ENCODE results near the gene TTN. TPM values are rescaled to one million over a fixed set of nuclear protein-coding genes. Genes with fewer than 3 reads are reported as not detected.

The TTN gene
- total and polyA plus RNA-seq, 2 experiments from 2014 or later, result 12.5 to 15.7 TPM

DNA sequence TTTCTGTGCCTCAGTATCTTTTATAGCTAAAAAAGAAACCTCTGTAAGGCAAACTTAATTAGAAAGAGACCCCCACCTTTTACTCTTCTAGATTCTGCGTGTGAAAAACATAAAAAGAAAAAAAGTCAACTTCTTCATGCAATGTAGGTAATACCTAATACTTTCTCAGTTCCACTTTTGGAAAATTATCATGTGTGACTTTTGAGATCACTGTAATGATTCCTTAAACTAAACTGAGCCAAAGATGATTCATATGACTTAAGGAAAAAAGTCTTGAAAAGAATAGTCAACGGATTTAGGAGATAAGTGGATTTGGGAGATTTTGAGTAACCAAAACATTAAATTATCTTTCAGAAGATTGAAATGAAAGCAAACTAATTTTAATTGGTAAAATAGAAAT lies 278.0 kb downstream of the TTN start (continued):
- TF ChIP-seq ZNF462 (CRISPR knock-in tag; IDR thresholded peaks at IDR 0.05), result no peak
- TF ChIP-seq, protein P1, sequence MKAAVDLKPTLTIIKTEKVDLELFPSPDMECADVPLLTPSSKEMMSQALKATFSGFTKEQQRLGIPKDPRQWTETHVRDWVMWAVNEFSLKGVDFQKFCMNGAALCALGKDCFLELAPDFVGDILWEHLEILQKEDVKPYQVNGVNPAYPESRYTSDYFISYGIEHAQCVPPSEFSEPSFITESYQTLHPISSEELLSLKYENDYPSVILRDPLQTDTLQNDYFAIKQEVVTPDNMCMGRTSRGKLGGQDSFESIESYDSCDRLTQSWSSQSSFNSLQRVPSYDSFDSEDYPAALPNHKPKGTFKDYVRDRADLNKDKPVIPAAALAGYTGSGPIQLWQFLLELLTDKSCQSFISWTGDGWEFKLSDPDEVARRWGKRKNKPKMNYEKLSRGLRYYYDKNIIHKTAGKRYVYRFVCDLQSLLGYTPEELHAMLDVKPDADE (IDR thresholded peaks at IDR 0.05), result no peak

DNA sequence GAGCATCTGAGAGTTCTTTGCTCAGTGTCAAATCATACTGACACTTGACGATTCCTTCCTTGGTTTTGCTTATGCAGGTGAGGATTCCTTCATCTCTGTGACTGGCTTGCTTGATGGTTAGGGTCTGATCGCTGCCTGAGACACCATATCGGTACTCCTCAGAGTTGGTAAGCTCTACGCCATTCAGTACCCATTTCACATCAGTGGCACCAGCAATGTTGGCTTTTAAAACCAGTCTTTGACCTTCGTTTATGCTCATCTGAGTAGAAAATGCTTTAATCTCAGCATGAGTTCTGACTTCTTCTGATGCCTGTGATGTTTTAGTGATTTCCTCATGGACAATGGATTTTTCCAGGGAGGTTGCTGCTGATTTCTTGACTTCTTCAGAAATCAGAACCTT lies 278.6 kb downstream of the TTN start:
- Mint-ChIP-seq H3K4me3 (no peak overlapping the region), H3K9me3 (no peaks in the 10 kb centered on the region), H3K27me3 (ENCODE audit: insufficient read depth, low read depth, poor library complexity) (peaks cover 2% of the 10 kb centered on the region), H3K4me1 (no peaks in the 10 kb centered on the region), H3K36me3 (ENCODE audit: low read depth) (peaks cover 8% of the 10 kb centered on the region; the same call in 2 of the 3 replicates), H3K27ac (no peak overlapping the region)
- H3K4me1 ChIP-seq (ENCODE audit: insufficient read depth), result peaks cover 8% of the 10 kb centered on the region; the same call in 1 of the 2 replicates
- H3K4me2 ChIP-seq, result no peak overlapping the region
- H3K79me2 ChIP-seq (replicated peaks; ENCODE audit: insufficient read depth), result peaks cover 93% of the 10 kb centered on the region
- H2AFZ ChIP-seq, result no peak overlapping the region
- H4K20me1 ChIP-seq (replicated peaks; ENCODE audit: insufficient read depth), result no peaks in the 10 kb centered on the region; the same call in 1 of the 2 replicates
- DNase-seq (ENCODE audit: low spot score), result no peak
- H3K27me3 ChIP-seq (ENCODE audit: insufficient read depth), result no peaks in the 10 kb centered on the region
- H3K27ac ChIP-seq (ENCODE audit: low read depth), result no peak overlapping the region
- no peak for TF ChIP-seq JUNB (IDR thresholded peaks at IDR 0.05; ENCODE audit: unreplicated experiment)
- no peak overlapping the region for H3K4me3 ChIP-seq
- ATAC-seq, result no peak
- H3F3A ChIP-seq (replicated peaks; ENCODE audit: low read depth), result no peaks in the 10 kb centered on the region
- H3K9me2 ChIP-seq (ENCODE audit: insufficient read depth), result no peaks in the 10 kb centered on the region
- no peaks in the 10 kb centered on the region; the same call in 1 of the 2 replicates for H3K36me3 ChIP-seq (ENCODE audit: insufficient read depth)
